Esophagus muscularis mucosa (tissue), 4 donors: ENCODE data around the gene GAPVD1.
"Not testable (repeated sequence)": the region's sequence is repeated elsewhere in the genome, so short reads cannot be mapped to it uniquely, and the experiment has no call there.

Experiments used
- EP300 ChIP-seq: sonication (generic); formaldehyde crosslinking; IDR thresholded peaks from one replicate; pipeline ENCODE4 v1.6.1; 2017; ENCODE audit warnings: antibody characterized with exemption
- POLR2A ChIP-seq: fragments of 450-650 bp; IDR thresholded peaks from one replicate; pipeline ENCODE4 v1.6.1; 2017; ENCODE audit warnings: antibody characterized with exemption, moderate library complexity, mild to moderate bottlenecking, low read depth
- POLR2AphosphoS5 ChIP-seq, 2 donors: sonication (generic); formaldehyde crosslinking; IDR thresholded peaks; one replicate each; pipeline ENCODE4 v1.6.1; 2017; ENCODE audit warnings: antibody characterized with exemption in 2 of 2
- TF ChIP-seq, protein P1 (sequence below), 3 experiments: fragments of 200-600 bp in 2 of 3; fragments of 450-650 bp in 1 of 3; sonication (generic) in 2 of 3; IDR thresholded peaks; one replicate each; pipeline ENCODE4 v1.5.1; 2017 to 2019; ENCODE audit warnings: antibody characterized with exemption in 3 of 3, mild to moderate bottlenecking in 2 of 3, moderate library complexity in 1 of 3

- TF ChIP-seq, protein P1, sequence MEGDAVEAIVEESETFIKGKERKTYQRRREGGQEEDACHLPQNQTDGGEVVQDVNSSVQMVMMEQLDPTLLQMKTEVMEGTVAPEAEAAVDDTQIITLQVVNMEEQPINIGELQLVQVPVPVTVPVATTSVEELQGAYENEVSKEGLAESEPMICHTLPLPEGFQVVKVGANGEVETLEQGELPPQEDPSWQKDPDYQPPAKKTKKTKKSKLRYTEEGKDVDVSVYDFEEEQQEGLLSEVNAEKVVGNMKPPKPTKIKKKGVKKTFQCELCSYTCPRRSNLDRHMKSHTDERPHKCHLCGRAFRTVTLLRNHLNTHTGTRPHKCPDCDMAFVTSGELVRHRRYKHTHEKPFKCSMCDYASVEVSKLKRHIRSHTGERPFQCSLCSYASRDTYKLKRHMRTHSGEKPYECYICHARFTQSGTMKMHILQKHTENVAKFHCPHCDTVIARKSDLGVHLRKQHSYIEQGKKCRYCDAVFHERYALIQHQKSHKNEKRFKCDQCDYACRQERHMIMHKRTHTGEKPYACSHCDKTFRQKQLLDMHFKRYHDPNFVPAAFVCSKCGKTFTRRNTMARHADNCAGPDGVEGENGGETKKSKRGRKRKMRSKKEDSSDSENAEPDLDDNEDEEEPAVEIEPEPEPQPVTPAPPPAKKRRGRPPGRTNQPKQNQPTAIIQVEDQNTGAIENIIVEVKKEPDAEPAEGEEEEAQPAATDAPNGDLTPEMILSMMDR (IDR thresholded peaks at IDR 0.05), result not testable (repeated sequence)
- not testable (repeated sequence) for TF ChIP-seq POLR2AphosphoS5 (IDR thresholded peaks at IDR 0.05); POLR2A; EP300
These were observed 54.7 kb downstream of the GAPVD1 start for GRCh38 chr9:125316359-125316758.
